ENCODE data around the gene ARFRP1. TPM values are rescaled to one million over a fixed set of nuclear protein-coding genes. Genes with fewer than 3 reads are reported as not detected.

The ARFRP1 gene
- total and polyA plus RNA-seq, 2 donors (not counting 1 experiment from before 2014, with no cell fraction given) = 41.0 to 75.5 TPM

DNA sequence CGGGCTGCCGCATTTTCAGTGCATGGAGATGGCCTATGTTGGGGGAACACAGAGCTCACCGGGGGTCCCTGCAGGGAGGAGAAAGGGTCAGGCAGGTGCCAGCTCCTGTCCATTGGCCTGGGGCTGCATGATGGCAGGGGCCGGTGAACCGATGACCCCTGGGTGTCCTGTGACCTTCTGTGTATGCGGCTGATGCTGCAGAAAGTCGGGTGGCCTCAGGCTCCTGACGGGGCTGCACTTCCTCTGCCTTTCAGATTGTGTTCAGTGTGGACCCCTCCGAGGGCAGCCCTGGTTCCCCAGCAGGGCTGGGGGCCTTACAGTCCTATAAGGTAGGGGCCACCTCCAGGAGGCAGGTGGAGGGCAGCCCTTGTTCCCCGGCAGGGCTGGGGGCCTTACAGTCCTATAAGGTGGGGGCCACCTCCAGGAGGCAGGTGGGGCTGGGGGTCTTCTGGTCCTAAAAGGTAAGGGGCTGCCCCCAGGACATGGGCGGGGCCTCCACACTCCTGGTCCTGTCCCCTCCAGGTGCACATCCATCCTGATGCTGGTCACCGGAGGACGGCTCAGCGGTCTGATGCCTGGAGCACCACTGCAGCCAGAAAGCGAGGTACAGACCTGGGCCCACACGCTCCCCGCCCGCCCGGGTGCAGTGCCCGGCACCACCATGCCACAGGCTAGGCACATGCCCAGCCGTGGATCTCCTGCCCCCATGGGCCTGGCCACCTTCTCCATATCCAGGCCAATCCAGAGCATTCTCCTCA is 22.3 kb downstream of the ARFRP1 start:
- H3K4me1 Mint-ChIP-seq = peaks cover 3% of the 10 kb centered on the region
- CTCF ChIA-PET = no interaction called here
- no peak overlapping the region for H3K27ac Mint-ChIP-seq
- Histone ChIP-seq H3K9ac (ENCODE audit: low read length) (no peak overlapping the region), H4K20me1 (ENCODE audit: control insufficient read depth, insufficient read depth, low read length, poor library complexity, severe bottlenecking) (no peaks in the 10 kb centered on the region), H3K4me2 (replicated peaks; ENCODE audit: low read depth, low read length, poor library complexity, severe bottlenecking) (no peak overlapping the region), H3K36me3 (replicated peaks in 1 of 2; ENCODE audit: control extremely low read depth in 1 of 2, control insufficient read depth in 1 of 2, extremely low read depth in 1 of 2, insufficient read depth in 2 of 2, low read length in 1 of 2) (no peaks in the 10 kb centered on the region), H3K4me3 (ENCODE audit: control extremely low read depth in 1 of 5, extremely low read depth in 1 of 5, insufficient read depth in 1 of 5, low read depth in 2 of 5, low read length in 4 of 5) (no peak overlapping the region), H3K27me3 (replicated peaks in 1 of 4; ENCODE audit: control extremely low read depth in 1 of 4, control insufficient read depth in 3 of 4, insufficient read depth in 4 of 4, low read length in 3 of 4) (peaks cover 0 to 2% (median 0%) of the 10 kb centered on the region in 4 experiments), H3K9me3 (ENCODE audit: control extremely low read depth in 1 of 3, control insufficient read depth in 2 of 3, insufficient read depth in 1 of 3, low read length in 2 of 3) (no peaks in the 10 kb centered on the region), H2AFZ (ENCODE audit: insufficient read depth, low read depth, low read length, poor library complexity, severe bottlenecking) (no peak overlapping the region), H3K79me2 (ENCODE audit: control insufficient read depth, insufficient read depth, low read length) (no peaks in the 10 kb centered on the region), H3K4me1 (ENCODE audit: control insufficient read depth in 2 of 2, insufficient read depth in 2 of 2, low read length in 2 of 2) (peaks cover 0 to 14% of the 10 kb centered on the region in 2 donors), H3K27ac (ENCODE audit: low read length in 2 of 2) (no peak overlapping the region)
- TF ChIP-seq EZH2 (IDR thresholded peaks at IDR 0.05; ENCODE audit: borderline replicate concordance, insufficient read depth, low read depth, low read length, poor library complexity, severe bottlenecking) (no peak), CTCF (IDR thresholded peaks at IDR 0.05) (no peak)
- POLR2A ChIA-PET = interaction anchor here (0.7 kb wide), 1 partner anchor 119 kb away, joined by 6 read pairs; no protein-coding TSS in a partner anchor
- ATAC-seq (ENCODE audit: low read depth) (no peak), DNase-seq (no peak)
- H3K9me3 Mint-ChIP-seq (ENCODE audit: insufficient read depth) = no peaks in the 10 kb centered on the region
- H3K27me3 Mint-ChIP-seq = no peaks in the 10 kb centered on the region
- H3K4me3 Mint-ChIP-seq = no peak overlapping the region
- 94% methylated on average over 20 of the region's 21 CpGs for WGBS (ENCODE audit: insufficient coverage)
- intact Hi-C loops (cut with micrococcal nuclease) = no loop called here

DNA sequence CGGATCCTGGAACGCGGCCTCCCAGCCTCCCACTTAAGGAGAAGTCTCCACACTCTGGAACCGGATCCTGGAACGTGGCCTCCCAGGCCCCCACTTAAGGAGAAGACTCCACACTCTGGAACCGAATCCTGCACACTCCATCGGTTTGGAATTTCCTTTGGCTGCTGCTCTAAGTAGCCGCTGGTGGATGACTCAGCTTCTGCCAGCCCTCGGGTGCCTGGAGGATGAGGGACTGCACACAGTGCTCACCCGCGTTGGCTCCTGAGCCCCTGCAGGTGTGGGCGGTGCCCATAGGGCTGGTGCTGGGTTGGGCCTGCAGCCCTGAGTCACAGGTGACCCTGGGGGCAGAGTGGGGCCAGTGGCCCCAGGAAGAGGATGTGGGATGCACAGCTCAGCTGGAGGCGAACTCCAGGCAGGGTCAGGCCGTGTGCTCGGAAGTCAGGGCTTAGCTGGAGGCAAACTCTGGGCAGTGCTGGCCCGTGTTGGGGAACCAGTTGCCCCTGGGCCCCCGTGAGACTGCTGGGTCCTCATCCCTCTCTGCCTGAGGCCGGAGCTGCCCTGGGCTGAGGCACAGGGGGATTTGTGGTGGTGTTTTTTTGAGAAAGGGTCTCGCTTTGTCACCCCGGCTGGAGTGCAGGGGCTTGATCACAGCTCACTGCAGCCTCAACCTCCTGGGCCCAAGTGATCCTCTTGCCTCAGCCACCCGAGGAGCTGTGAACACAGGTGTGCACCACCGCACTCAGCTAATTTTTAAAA is 25.2 kb downstream of the ARFRP1 start:
- Mint-ChIP-seq H3K27ac (no peak overlapping the region), H3K4me1 (peaks cover 3% of the 10 kb centered on the region), H3K27me3 (no peaks in the 10 kb centered on the region), H3K9me3 (ENCODE audit: insufficient read depth) (no peaks in the 10 kb centered on the region), H3K4me3 (no peak overlapping the region)
- H3K4me3 ChIP-seq (ENCODE audit: control extremely low read depth in 1 of 5, extremely low read depth in 1 of 5, insufficient read depth in 1 of 5, low read depth in 2 of 5, low read length in 4 of 5) = no peak overlapping the region
- CTCF ChIA-PET = no interaction called here
- no peak overlapping the region for H3K4me2 ChIP-seq (replicated peaks; ENCODE audit: low read depth, low read length, poor library complexity, severe bottlenecking)
- H3K27me3 ChIP-seq (replicated peaks in 1 of 4; ENCODE audit: control extremely low read depth in 1 of 4, control insufficient read depth in 3 of 4, insufficient read depth in 4 of 4, low read length in 3 of 4) = no peaks in the 10 kb centered on the region
- H3K9ac ChIP-seq (ENCODE audit: low read length) = no peak overlapping the region
- POLR2A ChIA-PET = interaction anchor here (0.6 kb wide), 1 partner anchor 55 kb away, joined by 3 read pairs; no protein-coding TSS in a partner anchor
- TF ChIP-seq EZH2 (IDR thresholded peaks at IDR 0.05; ENCODE audit: borderline replicate concordance, insufficient read depth, low read depth, low read length, poor library complexity, severe bottlenecking) = no peak
- no peak for TF ChIP-seq CTCF (IDR thresholded peaks at IDR 0.05)
- WGBS (ENCODE audit: insufficient coverage) = 86% methylated on average over 22 of the region's 22 CpGs
- H3K9me3 ChIP-seq (ENCODE audit: control extremely low read depth in 1 of 3, control insufficient read depth in 2 of 3, insufficient read depth in 1 of 3, low read length in 2 of 3) = no peaks in the 10 kb centered on the region
- intact Hi-C loops (cut with micrococcal nuclease) = no loop called here
- H3K4me1 ChIP-seq (ENCODE audit: control insufficient read depth in 2 of 2, insufficient read depth in 2 of 2, low read length in 2 of 2) = peaks cover 0 to 11% of the 10 kb centered on the region in 2 donors
- no peaks in the 10 kb centered on the region for H4K20me1 ChIP-seq (ENCODE audit: control insufficient read depth, insufficient read depth, low read length, poor library complexity, severe bottlenecking)
- H3K36me3 ChIP-seq (replicated peaks in 1 of 2; ENCODE audit: control extremely low read depth in 1 of 2, control insufficient read depth in 1 of 2, extremely low read depth in 1 of 2, insufficient read depth in 2 of 2, low read length in 1 of 2) = peaks cover 0 to 3% of the 10 kb centered on the region in 2 experiments
- no peak for DNase-seq
- H3K27ac ChIP-seq (ENCODE audit: low read length in 2 of 2) = no peak overlapping the region
- no peaks in the 10 kb centered on the region for H3K79me2 ChIP-seq (ENCODE audit: control insufficient read depth, insufficient read depth, low read length)
- no peak overlapping the region for H2AFZ ChIP-seq (ENCODE audit: insufficient read depth, low read depth, low read length, poor library complexity, severe bottlenecking)
- no peak for ATAC-seq (ENCODE audit: low read depth)
